GM19240 (cell line): ENCODE results near the gene MYO7A.

Experiments used
- DNase-seq: peaks from one replicate; pipeline ENCODE4 v3.0.0; 2011; ENCODE audit warnings: low spot score; ENCODE audit not compliant: insufficient read length

Gene MYO7A

DNA sequence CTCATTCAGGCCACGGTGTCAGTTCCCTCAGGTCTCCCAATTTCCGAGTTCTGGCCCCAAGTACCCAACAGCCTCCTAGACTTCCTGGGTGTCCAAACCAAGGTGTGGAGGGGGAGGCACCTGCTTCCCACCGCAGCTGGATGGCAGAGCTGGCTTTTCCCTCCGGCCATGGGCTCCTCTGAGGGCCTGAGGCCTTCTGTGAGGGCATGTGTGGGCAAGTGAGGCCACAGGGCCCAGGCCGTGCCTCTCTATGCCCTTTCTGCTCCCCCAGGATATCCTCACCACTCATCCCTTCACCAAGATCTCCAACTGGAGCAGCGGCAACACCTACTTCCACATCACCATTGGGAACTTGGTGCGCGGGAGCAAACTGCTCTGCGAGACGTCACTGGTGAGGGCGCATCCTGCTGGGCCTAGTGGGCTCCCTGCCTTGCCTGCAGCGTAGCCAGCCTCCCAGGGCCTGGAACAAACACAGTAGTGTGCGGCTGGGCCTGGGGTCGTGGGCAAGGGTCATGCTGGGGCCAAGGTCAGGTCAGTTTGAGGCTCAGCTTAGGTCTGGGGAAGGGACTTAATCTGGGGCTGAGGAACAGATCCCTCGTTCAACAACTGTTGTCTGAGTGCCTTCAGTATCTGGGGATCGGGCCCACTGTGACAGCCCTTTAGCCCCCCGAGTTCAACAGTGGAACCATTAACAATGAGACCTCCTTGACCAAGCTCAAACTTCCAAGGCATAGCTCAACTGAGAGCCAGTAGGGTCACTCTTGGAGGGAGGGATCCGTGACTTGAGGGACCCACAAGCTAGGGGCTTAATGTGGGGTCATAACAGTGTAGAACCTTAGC lies 85.8 kb downstream of the MYO7A start:
- DNase-seq = no peak

DNA sequence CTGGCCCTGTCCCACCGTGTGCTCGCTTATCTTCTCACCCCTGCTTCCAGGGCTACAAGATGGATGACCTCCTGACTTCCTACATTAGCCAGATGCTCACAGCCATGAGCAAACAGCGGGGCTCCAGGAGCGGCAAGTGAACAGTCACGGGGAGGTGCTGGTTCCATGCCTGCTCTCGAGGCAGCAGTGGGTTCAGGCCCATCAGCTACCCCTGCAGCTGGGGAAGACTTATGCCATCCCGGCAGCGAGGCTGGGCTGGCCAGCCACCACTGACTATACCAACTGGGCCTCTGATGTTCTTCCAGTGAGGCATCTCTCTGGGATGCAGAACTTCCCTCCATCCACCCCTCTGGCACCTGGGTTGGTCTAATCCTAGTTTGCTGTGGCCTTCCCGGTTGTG lies 86.5 kb downstream of the MYO7A start:
- DNase-seq = no peak

DNA sequence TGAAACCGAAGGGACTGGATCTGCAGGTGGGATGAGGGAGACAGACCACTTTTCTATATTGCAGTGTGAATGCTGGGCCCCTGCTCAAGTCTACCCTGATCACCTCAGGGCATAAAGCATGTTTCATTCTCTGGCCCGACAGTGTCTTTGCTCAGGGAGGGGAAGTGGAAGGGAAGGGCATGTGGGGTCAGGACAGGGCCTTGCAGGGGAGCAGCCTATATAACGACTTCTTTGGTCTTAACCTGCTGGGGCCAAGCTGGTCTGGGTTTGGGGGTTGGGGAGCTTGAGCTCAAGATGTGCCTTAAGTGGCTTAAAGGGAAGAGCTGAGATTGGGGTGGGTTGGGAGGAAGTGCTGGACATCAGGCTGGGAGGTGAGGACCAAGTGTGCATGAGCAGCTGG lies 87.1 kb downstream of the MYO7A start:
- no peak for DNase-seq

DNA sequence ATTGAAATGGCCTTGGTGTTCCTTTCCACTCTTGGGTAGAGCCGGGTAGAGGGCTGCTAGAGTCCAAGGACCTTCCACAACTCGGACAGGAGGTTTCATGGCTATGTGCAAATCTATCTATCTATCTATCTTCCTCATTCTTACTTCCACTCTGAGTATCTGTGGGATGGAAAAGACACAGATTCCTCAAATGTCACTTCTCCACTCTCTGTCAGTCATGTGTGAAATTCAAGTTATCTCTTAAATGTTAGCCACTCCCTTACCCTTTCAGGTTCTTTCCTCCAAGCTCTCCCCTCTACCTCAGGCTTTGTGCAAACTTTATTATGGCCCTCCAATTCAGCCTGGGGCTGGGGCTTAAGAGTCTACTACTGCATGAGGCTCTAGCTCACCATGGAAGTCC lies 89.1 kb downstream of the MYO7A start:
- no peak for DNase-seq

DNA sequence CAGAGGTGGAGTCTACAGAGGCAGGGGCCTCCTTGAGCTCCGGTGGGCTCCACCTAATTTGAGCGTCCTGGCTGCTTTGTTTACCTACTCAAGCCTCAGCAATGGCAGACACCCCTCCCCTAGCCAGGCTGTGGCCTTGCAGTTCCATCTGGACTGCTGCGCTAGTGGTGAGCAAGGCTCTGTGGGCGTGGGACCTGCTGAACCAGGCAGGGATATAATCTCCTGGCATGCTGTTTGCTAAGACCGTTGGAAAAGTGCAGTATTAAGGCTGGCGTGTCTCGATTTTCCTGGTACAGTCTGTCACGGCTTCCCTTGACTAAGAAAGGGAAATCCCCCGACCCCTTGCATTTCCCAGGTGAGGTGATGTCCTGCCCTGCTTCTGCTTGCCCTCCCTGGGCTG lies 95.8 kb downstream of the MYO7A start:
- DNase-seq = no peak

DNA sequence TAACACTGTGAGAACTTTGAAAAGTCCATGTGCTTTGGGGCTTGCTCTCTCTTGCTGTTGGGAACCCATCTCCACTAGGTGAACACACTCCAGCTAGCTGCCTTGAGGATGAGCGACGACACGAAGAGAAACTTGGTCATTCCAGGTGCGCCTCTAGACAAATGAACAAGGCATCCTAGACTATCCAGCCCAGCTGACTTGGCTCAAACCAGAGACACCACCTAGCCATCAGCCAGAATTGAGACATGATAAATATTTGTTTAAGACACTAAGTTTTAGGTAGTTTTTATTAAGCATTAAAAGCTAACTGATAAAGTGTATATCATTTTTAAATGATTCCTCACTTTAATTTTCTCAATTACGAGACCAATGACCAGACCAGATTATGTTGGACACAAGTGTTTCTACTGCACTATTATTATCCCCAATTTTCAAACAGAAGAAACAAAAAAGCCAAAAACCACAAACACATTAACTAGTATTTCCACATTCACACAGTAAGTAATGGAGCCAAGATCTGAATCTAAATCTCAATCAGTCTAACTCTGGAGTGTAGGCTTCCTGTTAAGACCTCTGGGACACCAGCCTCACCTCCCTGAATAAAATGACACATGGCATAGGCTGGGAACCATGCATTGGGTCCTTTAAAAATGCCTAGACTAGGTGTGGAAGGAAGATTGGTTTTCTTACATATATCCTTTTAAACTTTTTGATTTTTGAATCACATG lies 103.0 kb downstream of the MYO7A start:
- DNase-seq = no peak

DNA sequence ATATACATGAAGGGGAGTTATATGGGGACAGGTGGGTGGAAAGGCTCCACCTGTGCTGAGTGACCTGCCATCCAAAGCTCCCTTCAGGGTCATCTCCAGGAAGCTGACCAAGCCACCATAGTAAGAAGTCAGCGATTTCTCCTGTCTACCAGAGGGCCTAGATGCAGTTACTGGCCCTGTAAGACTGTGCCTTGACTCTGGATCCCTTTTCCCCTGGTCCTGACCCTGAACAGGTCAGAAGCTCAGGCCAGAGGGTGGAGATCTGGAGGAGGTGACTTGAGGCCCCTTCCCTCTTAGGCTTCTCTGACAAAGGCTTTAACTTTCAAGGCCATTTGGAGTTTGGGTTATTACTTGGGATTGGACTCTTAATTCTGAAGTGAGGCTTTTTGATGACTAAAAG lies 103.8 kb downstream of the MYO7A start:
- no peak for DNase-seq

DNA sequence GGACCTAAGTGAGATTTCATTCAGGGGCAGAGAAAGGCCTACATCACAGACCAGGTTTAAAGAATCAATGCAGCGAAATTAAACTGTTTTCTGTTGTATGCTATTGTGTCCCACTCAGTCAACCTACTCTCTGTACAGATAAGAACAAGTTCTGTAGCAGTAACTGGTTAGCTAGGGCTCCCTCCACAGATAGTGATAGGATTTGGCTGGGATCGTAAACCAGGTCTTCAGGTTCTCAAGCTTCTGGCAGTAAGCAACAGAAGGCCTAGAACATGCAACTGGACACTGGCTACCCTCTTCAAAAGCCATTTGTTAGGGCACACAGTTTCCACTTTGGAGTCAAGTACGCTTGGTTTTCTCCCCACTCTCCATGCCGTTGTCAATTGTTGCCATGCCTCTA lies 104.2 kb downstream of the MYO7A start:
- no peak for DNase-seq

DNA sequence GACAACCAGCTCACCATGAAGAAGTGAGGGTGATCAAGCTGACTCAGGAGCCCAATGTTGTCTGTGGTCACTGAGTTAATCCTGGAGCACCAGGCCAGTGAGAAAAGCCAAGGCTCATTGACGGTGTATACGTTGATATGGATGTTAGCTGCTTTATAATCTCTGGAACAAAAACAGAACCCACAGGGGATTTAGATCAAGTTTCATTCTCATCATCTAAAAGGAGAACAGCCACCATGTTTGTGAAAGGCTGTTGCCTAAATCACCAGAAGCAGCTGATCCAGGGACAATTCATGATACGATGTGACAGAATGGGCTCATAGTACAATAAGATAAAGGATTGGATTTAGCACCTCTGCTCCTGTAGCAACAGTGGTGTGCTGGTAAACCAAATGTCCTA lies 105.0 kb downstream of the MYO7A start:
- DNase-seq = no peak

DNA sequence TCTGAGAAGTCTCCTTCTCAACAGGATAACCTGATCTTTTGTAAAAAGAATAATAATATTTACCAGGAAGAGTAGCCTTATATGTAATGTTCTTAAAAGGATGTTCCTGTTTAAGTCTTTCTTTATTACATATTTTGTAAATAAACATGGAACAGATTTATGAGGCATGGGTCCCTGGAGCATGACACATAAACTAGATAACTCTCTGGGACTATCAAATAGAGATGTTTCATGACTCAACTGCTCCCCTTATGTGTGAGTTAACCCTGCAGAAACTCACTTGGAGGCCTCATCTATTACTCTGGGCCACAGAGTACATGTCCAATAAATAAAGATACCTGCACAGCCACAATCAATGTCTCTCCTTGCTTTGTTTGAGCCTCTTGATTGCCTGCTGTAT lies 108.9 kb downstream of the MYO7A start:
- no peak for DNase-seq

DNA sequence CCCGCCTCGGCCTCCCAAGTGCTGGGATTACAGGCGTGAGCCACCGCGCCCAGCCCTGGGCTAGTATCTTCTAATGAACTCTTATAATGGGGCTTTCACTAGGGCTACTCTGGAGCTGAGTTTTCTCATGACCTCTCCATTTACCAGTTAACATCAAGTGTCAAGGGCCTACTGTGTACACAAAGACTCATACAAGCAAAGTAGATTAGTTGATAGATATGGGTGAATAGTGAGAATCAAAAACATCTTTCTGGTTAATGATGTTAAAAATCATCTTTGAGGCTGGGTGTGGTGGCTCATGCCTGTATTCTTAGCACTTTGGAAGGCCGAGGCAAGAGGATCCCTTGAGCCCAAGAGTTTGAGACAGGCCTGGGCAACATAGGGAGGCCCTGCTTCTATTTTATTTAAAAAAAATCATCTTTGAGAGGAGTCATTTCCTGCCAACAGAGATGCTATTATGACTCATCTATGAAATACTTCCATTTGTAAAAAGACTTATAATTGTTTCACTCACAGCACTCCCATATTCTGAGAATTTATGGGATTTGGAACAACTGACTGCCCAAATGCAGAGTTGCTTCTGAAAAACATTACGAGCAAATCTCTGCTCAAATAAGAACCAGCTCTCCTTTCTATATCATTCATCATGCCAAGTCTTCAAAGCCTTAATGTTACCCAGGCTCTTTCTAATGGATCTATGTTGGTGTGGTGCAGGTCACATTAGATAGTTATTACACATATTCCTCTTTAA lies 116.4 kb downstream of the MYO7A start:
- no peak for DNase-seq

DNA sequence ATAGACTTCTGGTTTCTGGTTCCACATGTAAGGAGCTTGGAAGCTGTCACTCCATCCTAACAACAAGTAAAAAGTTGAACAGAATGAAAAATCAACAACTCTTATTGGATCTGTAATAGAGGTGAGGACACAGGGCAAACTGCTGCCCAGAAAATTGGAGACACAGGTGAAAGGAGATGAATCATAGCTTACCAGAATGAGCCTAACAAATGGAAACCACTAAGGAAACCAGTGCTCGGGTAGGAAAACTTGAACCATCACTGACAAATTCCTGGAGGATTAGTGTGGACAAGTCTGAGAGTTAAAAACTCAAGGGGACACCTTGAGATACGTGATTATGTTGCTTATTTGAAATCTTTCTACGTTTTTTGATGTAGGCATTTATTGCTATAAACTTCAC lies 121.4 kb downstream of the MYO7A start:
- no peak for DNase-seq

DNA sequence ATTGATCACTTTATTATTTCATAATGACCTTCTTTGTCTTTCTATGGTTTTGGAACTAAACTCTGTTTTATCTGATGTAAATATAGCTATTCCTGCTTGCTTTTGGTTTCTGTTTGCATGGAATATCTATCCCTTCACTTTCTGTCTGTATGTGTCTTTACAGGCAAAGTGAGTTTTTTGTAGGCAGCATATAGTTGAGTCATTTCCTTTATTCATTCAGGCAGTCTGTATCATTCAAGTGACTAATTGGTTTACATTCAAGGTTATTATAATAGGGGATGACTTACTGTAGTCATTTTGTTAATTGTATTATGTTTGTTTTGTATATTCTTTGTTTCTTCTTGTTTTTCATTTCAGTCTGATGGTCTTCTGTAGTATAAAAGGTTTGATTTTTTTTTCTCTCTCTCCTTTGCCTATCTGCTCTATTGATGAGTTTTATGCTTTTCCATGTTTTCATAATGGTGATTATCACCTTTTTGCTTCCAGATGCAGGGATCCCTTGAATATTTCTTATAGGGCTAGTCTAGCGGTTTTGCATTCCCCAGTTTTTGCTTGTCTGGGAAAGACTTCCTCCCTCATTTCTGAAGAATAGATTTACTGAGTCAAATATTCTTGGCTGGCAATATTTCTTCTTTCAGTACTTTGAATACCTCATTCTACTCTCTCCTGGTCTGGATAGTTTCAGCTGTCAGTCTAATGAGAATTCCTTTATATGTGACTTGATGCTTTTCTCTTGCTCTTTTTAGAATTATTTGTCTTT lies 123.0 kb downstream of the MYO7A start:
- DNase-seq = no peak

DNA sequence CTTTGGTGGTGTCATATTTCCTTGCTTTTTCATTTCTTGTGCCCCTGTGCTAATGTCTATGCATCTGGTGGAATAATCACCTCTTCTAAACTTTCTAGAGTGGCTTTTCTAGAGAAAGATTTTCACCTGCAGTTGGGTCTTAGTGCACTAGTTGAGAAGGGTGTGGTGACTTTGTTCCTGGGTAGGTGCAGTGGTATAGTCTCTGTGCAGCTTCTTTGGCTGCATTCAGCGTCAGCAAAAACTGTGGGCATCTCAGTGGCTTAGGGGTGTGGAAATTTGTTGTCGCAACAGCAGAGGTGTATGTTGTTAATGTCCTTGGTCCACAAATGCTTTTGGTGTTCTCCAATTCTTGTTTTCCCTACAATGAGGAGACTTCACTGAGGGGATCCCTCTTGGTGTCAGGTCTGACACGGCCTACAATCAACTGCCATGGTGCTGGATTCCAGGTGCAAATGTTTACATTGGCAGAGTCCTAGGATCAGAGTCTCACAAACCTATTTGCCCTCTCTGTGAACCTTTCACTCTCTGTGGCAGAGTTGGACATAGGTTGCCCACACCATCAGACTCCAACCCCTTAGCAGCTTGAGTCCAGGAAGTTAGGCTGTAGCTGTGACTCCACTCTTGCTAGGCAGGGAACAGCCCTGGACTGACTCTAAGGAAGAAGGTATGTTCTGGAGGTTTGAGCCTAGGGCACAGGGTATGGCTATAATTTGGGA lies 124.7 kb downstream of the MYO7A start:
- no peak for DNase-seq

DNA sequence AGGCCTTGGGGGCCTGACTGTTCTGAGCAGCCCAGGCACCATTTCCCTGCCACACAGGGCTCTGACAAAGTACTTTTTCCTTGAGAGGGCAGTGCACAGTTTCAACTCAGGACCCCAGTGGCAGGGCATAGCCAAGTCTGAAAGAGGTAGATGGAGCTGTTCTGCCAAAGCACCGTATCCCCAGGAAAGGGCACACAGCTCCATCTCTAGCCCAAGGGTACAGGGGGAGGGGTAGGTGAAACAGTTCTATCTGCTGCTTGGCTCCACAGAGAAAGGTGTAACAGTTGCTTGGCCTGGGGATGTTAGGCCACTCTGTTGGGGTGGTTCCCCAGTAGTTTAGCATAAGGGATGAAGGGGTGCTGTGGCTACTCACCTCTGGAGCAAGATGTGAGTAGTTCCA lies 125.6 kb downstream of the MYO7A start:
- no peak for DNase-seq

DNA sequence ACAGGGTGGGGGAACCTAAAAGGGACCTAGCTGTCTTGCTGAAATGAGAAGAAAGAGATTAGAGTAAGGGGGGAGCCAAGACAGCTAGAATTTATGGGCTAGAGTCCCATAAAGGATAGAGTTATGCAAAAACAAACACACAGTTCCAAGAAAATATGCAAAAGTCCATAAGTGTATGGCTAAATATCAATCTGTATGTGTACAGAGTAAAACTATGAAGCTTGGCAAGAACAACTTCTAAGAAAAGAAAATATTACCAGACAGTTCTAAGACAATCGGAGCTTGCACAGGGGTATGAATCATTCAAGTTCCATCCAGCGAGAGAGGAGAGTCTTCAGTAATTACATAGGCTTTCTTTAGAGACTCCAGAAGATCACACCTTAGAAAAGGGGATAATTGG lies 131.6 kb downstream of the MYO7A start:
- DNase-seq = no peak

DNA sequence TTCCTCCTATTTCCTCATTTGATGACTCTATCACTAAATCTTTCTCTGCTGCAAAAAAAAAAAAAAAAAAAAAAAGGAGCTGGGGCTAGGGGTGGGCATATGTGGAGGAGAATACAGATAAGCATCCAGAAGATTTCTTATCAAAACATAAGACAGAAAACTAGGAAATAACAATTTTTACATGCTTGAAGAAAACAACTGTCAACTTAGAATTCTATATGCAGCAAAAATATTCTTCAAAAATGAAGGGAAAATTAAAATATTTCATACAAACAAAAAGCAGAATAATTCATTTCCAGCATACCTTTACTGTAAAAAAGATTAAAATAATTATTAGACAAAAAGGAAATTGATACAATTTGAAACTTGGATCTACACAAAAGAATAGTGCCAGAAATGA lies 134.8 kb downstream of the MYO7A start:
- DNase-seq = no peak
